Liver (tissue), 9 donors: ENCODE results near the gene IRF6. TPM values are rescaled to one million over a fixed set of nuclear protein-coding genes. Genes with fewer than 3 reads are reported as not detected.

Experiments used
- DNase-seq: peaks from one replicate; pipeline ENCODE4 v3.0.0-alpha.2; 2017; ENCODE audit warnings: low spot score
- H3K27ac ChIP-seq, 2 donors: one replicate each; pipeline ENCODE4 v1.7.0; 2013; ENCODE audit warnings: inconsistent platforms in 2 of 2, low read length in 2 of 2, control low read depth in 1 of 2, low read depth in 1 of 2, mild to moderate bottlenecking in 1 of 2
- H3K27me3 ChIP-seq, 4 donors: one replicate each; pipeline versions ENCODE4 v1.6.1 to v1.7.0; 2013; ENCODE audit warnings: low read length in 3 of 4, inconsistent platforms in 1 of 4, mild to moderate bottlenecking in 1 of 4, moderate library complexity in 1 of 4; ENCODE audit not compliant: control insufficient read depth in 4 of 4, insufficient read depth in 4 of 4
- H3K36me3 ChIP-seq, 4 donors: one replicate each; pipeline versions ENCODE4 v1.6.1 to v1.7.0; 2013; ENCODE audit warnings: low read length in 3 of 4, mild to moderate bottlenecking in 3 of 4, low read depth in 1 of 4, moderate library complexity in 1 of 4; ENCODE audit not compliant: control insufficient read depth in 4 of 4, insufficient read depth in 3 of 4
- H3K4me1 ChIP-seq, 4 donors: one replicate each; pipeline versions ENCODE4 v1.6.1 to v1.7.0; 2013; ENCODE audit warnings: low read length in 3 of 4, mild to moderate bottlenecking in 3 of 4, moderate library complexity in 1 of 4; ENCODE audit not compliant: control insufficient read depth in 4 of 4, insufficient read depth in 4 of 4
- H3K4me3 ChIP-seq, 3 donors: one replicate each; pipeline versions ENCODE4 v1.6.1 to v1.7.0; 2013; ENCODE audit warnings: low read length in 3 of 3, control low read depth in 1 of 3, low read depth in 1 of 3, mild to moderate bottlenecking in 1 of 3
- H3K9ac ChIP-seq, 2 donors: one replicate each; pipeline ENCODE4 v1.7.0; 2013; ENCODE audit warnings: low read length in 2 of 2, mild to moderate bottlenecking in 2 of 2, moderate library complexity in 2 of 2, control low read depth in 1 of 2, low read depth in 1 of 2
- H3K9me3 ChIP-seq, 4 donors: one replicate each; pipeline versions ENCODE4 v1.6.1 to v1.7.0; 2013; ENCODE audit warnings: low read length in 3 of 4; ENCODE audit not compliant: control insufficient read depth in 4 of 4
- ATF3 ChIP-seq: IDR thresholded peaks from 2 replicates; pipeline ENCODE4 v1.6.1; 2016; ENCODE audit warnings: antibody characterized with exemption
- EGR1 ChIP-seq, 2 donors: IDR thresholded peaks; 2 replicates each; pipeline ENCODE4 v1.6.1; 2016 to 2018; ENCODE audit warnings: antibody characterized with exemption in 2 of 2, low read depth in 2 of 2
- FOXA1 ChIP-seq: IDR thresholded peaks from 2 replicates; pipeline ENCODE4 v1.6.1; 2016; ENCODE audit warnings: antibody characterized with exemption
- FOXA2 ChIP-seq: IDR thresholded peaks from 2 replicates; pipeline ENCODE4 v1.6.1; 2016; ENCODE audit warnings: antibody characterized with exemption
- GABPA ChIP-seq, 2 donors: IDR thresholded peaks in 1 of 2; conservative IDR thresholded peaks in 1 of 2; 2 replicates each; pipeline ENCODE4 v1.6.1; 2016; ENCODE audit warnings: antibody characterized with exemption in 2 of 2, mild to moderate bottlenecking in 1 of 2, moderate library complexity in 1 of 2
- HNF4A ChIP-seq, 2 donors: conservative IDR thresholded peaks; 2 replicates each; pipeline ENCODE4 v1.6.1; 2016; ENCODE audit warnings: antibody characterized with exemption in 2 of 2, mild to moderate bottlenecking in 2 of 2
- HNF4G ChIP-seq: IDR thresholded peaks from 2 replicates; pipeline ENCODE4 v1.6.1; 2016; ENCODE audit warnings: antibody characterized with exemption
- JUND ChIP-seq, 2 donors: IDR thresholded peaks; 2 replicates each; pipeline ENCODE4 v1.6.1; 2016; ENCODE audit warnings: antibody characterized with exemption in 2 of 2
- NR2F2 ChIP-seq: IDR thresholded peaks from 2 replicates; pipeline ENCODE4 v1.6.1; 2016; ENCODE audit warnings: antibody characterized with exemption
- RAD21 ChIP-seq, 2 donors: IDR thresholded peaks; 2 replicates each; pipeline ENCODE4 v1.6.1; 2016; ENCODE audit warnings: antibody characterized with exemption in 2 of 2, mild to moderate bottlenecking in 2 of 2
- TAF1 ChIP-seq: conservative IDR thresholded peaks from 2 replicates; pipeline ENCODE4 v1.6.1; 2016; ENCODE audit warnings: antibody characterized with exemption, mild to moderate bottlenecking
- YY1 ChIP-seq: IDR thresholded peaks from 2 replicates; pipeline ENCODE4 v1.6.1; 2016; ENCODE audit warnings: antibody characterized with exemption, mild to moderate bottlenecking
- ZBTB33 ChIP-seq: IDR thresholded peaks from 2 replicates; pipeline ENCODE4 v1.6.1; 2016; ENCODE audit warnings: antibody characterized with exemption
- WGBS: extraction: QIAGEN DNeasy Blood & Tissue Kit; methylation state at CpG from one replicate; pipeline ENCODE4 v1.1.7; 2013; 5-methylcytosine and 5-hydroxymethylcytosine counted together
- polyA plus RNA-seq, 2 donors: library from polyadenylated mRNA; stranded (reverse) in 1 of 2; unstranded in 1 of 2; fragments of 200-250 nt in 1 of 2; fragments of >200 nt in 1 of 2; fragmentation: Nextera tagmentation in 1 of 2; extraction: Ambion mirVana in 1 of 2; gene quantifications; one replicate each; pipeline versions ENCODE4 v1.2.1 to v1.2.3, GENCODE V29; 2013 to 2015
- total RNA-seq, 2 donors: library from RNA; depleted of rRNA; stranded (reverse); fragments of >200 nt; gene quantifications; one replicate each; pipeline ENCODE4 v1.2.3, GENCODE V29; 2014
- TF ChIP-seq, protein P1 (sequence below): IDR thresholded peaks from 2 replicates; pipeline ENCODE4 v1.6.1; 2016; ENCODE audit warnings: antibody characterized with exemption, mild to moderate bottlenecking
- donor health status: healthy.
- donor health status: healthy.
- donor health status: healthy.
- donor health status: healthy.
- donor health status: healthy.

The IRF6 gene
- total and polyA plus RNA-seq, 4 donors = 0.51 to 29.3 (median 14.3) TPM

- TF ChIP-seq, protein P1, sequence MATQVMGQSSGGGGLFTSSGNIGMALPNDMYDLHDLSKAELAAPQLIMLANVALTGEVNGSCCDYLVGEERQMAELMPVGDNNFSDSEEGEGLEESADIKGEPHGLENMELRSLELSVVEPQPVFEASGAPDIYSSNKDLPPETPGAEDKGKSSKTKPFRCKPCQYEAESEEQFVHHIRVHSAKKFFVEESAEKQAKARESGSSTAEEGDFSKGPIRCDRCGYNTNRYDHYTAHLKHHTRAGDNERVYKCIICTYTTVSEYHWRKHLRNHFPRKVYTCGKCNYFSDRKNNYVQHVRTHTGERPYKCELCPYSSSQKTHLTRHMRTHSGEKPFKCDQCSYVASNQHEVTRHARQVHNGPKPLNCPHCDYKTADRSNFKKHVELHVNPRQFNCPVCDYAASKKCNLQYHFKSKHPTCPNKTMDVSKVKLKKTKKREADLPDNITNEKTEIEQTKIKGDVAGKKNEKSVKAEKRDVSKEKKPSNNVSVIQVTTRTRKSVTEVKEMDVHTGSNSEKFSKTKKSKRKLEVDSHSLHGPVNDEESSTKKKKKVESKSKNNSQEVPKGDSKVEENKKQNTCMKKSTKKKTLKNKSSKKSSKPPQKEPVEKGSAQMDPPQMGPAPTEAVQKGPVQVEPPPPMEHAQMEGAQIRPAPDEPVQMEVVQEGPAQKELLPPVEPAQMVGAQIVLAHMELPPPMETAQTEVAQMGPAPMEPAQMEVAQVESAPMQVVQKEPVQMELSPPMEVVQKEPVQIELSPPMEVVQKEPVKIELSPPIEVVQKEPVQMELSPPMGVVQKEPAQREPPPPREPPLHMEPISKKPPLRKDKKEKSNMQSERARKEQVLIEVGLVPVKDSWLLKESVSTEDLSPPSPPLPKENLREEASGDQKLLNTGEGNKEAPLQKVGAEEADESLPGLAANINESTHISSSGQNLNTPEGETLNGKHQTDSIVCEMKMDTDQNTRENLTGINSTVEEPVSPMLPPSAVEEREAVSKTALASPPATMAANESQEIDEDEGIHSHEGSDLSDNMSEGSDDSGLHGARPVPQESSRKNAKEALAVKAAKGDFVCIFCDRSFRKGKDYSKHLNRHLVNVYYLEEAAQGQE = peak; percentile 71
- TF ChIP-seq HNF4G (peak; percentile 59), FOXA2 (peak; percentile 88), TAF1 (no peak), EGR1 (IDR thresholded peaks at IDR 0.05; ENCODE audit: low read depth in 2 of 2) (peak in 1 of 2 donors; percentile 16), YY1 (peak; percentile 86), ZBTB33 (peak; percentile 63)
These were observed 18.4 kb downstream of the IRF6 start (continued) for GRCh38 chr1:209787551-209787950.

GRCh38 chr1:209786146-209786545 is 19.8 kb downstream of the IRF6 start:
- H3K9ac ChIP-seq = no peak overlapping the region
- no peak overlapping the region for H3K4me3 ChIP-seq
- H3K4me1 ChIP-seq = peaks cover 10 to 69% (median 46%) of the 10 kb centered on the region in 4 donors
- 65% methylated on average over 4 of the region's 4 CpGs for WGBS
- H3K9me3 ChIP-seq = no peaks in the 10 kb centered on the region
- TF ChIP-seq RAD21 (IDR thresholded peaks at IDR 0.05) (no peak), JUND (IDR thresholded peaks at IDR 0.05) (no peak), NR2F2 (no peak), GABPA (IDR thresholded peaks at IDR 0.05 in 1 of 2, conservative IDR thresholded peaks at IDR 0.05 in 1 of 2) (no peak), ATF3 (no peak), YY1 (no peak), FOXA1 (no peak), TAF1 (no peak)
- no peak for DNase-seq
- H3K27ac ChIP-seq = peak overlapping the region in 1 of 2 donors; percentile 70
- peaks cover 0 to 18% (median 5%) of the 10 kb centered on the region in 4 donors for H3K36me3 ChIP-seq
- H3K27me3 ChIP-seq = no peaks in the 10 kb centered on the region

GRCh38 chr1:209785592-209785991 is 20.4 kb downstream of the IRF6 start:
- no peak for DNase-seq
- H3K4me3 ChIP-seq = no peak overlapping the region
- no peaks in the 10 kb centered on the region for H3K27me3 ChIP-seq
- H3K36me3 ChIP-seq = peaks cover 0 to 18% (median 4%) of the 10 kb centered on the region in 4 donors
- H3K4me1 ChIP-seq = peaks cover 10 to 63% (median 40%) of the 10 kb centered on the region in 4 donors
- TF ChIP-seq NR2F2 = no peak
- no peak for TF ChIP-seq HNF4A (conservative IDR thresholded peaks at IDR 0.05)
- TF ChIP-seq YY1 = no peak
- TF ChIP-seq EGR1 (IDR thresholded peaks at IDR 0.05; ENCODE audit: low read depth in 2 of 2) = no peak
- 94% methylated on average over 4 of the region's 4 CpGs for WGBS
- no peak overlapping the region for H3K27ac ChIP-seq
- H3K9ac ChIP-seq = no peak overlapping the region
- no peaks in the 10 kb centered on the region for H3K9me3 ChIP-seq
